Measurements from ENCODE around the gene SLC22A16.
"Not testable (repeated sequence)": the region's sequence is repeated elsewhere in the genome, so short reads cannot be mapped to it uniquely, and the experiment has no call there.

SLC22A16 gene

DNA sequence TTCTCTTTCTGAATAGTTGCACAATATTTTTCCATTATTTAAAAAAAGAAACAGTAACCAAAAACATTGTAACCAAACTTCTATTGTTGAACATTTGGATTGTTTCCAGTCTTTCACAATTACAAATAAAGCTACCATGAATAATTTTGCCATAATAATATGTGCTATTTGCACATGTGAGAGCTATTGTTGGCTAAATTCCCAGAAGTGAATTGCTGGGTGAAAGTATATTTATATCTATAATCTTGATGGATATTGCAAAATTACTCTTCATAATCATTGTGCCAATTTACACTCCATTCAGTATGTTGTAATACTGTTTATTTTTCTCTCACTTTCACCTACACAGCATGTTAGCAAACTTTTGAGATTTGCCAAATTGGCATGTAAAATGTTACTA, 36.6 kb upstream of the SLC22A16 start:
- Mint-ChIP-seq H3K4me3 (no peak overlapping the region), H3K27ac (no peak overlapping the region), H3K4me1 (no peaks in the 10 kb centered on the region), H3K27me3 (ENCODE audit: low read depth, poor library complexity) (peaks cover 4% of the 10 kb centered on the region), H3K36me3 (ENCODE audit: low read depth) (no peaks in the 10 kb centered on the region), H3K9me3 (peaks cover 6% of the 10 kb centered on the region)
- DNase-seq = no peak
- TF ChIP-seq, protein P1, sequence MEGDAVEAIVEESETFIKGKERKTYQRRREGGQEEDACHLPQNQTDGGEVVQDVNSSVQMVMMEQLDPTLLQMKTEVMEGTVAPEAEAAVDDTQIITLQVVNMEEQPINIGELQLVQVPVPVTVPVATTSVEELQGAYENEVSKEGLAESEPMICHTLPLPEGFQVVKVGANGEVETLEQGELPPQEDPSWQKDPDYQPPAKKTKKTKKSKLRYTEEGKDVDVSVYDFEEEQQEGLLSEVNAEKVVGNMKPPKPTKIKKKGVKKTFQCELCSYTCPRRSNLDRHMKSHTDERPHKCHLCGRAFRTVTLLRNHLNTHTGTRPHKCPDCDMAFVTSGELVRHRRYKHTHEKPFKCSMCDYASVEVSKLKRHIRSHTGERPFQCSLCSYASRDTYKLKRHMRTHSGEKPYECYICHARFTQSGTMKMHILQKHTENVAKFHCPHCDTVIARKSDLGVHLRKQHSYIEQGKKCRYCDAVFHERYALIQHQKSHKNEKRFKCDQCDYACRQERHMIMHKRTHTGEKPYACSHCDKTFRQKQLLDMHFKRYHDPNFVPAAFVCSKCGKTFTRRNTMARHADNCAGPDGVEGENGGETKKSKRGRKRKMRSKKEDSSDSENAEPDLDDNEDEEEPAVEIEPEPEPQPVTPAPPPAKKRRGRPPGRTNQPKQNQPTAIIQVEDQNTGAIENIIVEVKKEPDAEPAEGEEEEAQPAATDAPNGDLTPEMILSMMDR (IDR thresholded peaks at IDR 0.05) = no peak

DNA sequence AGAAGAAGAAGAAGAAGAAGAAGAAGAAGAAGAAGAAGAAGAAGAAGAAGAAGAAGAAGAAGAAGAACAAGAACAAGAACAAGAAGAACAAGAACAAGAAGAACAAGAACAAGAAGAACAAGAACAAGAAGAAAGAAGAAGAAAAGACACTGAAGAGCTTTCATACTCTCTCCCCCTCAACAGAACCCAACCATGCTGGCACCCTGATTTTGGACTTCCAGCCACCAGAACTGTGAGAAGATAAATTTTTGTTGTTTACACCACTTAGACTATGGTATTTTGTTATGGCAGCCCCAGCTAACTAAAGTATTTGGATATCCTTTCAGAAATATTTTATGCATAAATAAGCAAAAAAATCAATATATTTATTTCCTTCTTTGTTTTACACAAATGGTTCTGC, 36.1 kb upstream of the SLC22A16 start:
- not testable (repeated sequence) for H3K9me3 Mint-ChIP-seq; H3K36me3 Mint-ChIP-seq (ENCODE audit: low read depth); DNase-seq; H3K4me1 Mint-ChIP-seq; H3K27me3 Mint-ChIP-seq (ENCODE audit: low read depth, poor library complexity); H3K4me3 Mint-ChIP-seq; H3K27ac Mint-ChIP-seq

DNA sequence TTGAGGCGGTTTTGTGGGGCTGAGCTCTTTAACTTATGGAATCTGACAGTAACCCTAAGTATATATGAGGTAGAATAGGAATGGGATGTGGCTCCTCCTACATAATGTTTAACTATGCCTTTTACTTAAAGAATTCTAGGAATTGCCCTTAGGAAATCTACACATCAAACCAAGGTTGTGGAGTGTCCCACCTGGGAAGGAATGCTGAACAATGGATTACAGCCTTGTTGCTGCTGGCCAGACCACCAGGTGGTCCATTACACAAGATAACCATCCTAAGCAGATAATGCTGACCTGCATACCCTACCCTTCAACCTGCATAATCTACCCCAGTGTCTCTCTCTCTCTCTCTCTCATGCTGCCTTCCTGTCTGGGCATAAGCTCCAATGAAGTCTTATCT, 35.0 kb upstream of the SLC22A16 start:
- Mint-ChIP-seq H3K4me3 (no peak overlapping the region), H3K27ac (no peak overlapping the region), H3K27me3 (ENCODE audit: low read depth, poor library complexity) (peaks cover 4% of the 10 kb centered on the region), H3K9me3 (peaks cover 12% of the 10 kb centered on the region), H3K36me3 (ENCODE audit: low read depth) (no peaks in the 10 kb centered on the region), H3K4me1 (no peaks in the 10 kb centered on the region)
- TF ChIP-seq, protein P1 (IDR thresholded peaks at IDR 0.05) = no peak
- no peak for DNase-seq

DNA sequence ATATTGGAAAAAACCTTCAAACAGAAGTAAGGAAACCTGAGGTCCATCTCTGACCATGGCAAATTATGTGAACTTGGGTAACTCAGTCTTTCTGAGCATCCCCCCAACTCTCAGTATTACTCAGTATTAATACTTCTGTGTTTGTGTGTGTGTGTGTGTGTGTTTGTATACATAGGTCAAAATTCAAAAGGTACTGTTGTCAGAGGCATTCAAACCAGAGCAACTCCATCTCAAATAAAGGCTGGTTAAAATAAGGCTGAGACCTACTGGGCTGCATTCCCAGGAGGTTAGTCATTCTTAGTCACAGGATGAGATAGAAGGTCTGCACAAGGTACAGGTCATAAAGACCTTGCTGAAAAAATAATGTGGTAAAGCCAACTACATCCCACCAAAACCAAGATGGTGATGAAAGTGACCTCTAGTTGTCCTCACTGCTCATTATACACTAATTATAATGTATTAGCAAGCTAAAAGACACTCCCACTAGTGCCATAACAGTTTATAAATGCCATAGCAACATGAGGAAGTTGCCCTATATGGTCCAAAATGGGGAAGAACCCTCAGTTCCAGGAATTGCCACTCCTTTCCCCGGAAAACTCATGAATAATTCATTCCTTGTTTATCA, 33.3 kb upstream of the SLC22A16 start:
- TF ChIP-seq, protein P1 (IDR thresholded peaks at IDR 0.05) = no peak
- no peak overlapping the region for H3K27ac Mint-ChIP-seq
- no peaks in the 10 kb centered on the region for H3K36me3 Mint-ChIP-seq (ENCODE audit: low read depth)
- H3K4me3 Mint-ChIP-seq = no peak overlapping the region
- no peaks in the 10 kb centered on the region for H3K4me1 Mint-ChIP-seq
- no peak for DNase-seq
- peaks cover 7% of the 10 kb centered on the region for H3K27me3 Mint-ChIP-seq (ENCODE audit: low read depth, poor library complexity)
- H3K9me3 Mint-ChIP-seq = peaks cover 18% of the 10 kb centered on the region

DNA sequence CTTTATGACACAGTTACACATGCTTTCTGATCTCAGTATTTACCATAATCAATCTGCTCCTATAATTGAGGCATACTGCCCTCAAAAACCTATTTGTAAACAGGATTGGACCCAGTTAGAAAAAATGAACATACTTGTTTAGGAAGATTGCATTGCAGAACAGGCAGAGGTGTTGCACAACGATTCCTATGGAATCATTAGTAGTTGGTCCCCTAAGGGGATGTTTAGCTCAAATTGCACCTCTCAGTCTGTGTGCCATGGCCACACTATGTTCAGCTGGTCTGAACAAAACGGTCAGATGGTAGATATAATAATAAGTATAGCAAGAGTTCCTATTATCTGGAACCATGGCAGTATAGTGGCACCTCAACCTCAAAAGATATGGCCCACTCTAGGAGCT, 28.5 kb upstream of the SLC22A16 start:
- not testable (repeated sequence) for H3K4me3 Mint-ChIP-seq; H3K36me3 Mint-ChIP-seq (ENCODE audit: low read depth); H3K27ac Mint-ChIP-seq; DNase-seq; H3K4me1 Mint-ChIP-seq; H3K27me3 Mint-ChIP-seq (ENCODE audit: low read depth, poor library complexity)
- H3K9me3 Mint-ChIP-seq = peaks cover 23% of the 10 kb centered on the region

DNA sequence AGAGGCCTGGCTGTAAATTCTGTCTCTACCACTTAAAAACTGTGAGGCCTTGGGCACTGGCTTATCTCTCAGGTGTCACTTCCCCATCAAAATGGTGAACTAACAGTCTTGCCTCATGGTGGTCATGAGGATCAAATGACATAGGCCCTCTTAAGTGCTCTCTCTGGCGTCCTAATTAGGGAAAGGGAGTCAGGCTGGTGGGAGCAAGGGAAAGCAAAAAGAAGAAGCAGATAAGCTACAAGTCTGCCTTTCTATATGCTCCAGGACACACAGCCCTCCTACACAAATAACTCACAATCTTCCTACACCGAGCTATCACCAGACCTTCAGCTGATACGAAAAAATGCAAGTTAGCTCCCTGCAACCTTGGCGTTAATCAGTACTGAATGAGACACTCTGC, 19.5 kb upstream of the SLC22A16 start:
- Mint-ChIP-seq H3K4me1 (peaks cover 33% of the 10 kb centered on the region), H3K27me3 (ENCODE audit: low read depth, poor library complexity) (no peaks in the 10 kb centered on the region), H3K4me3 (peak overlapping the region; percentile 28), H3K36me3 (ENCODE audit: low read depth) (no peaks in the 10 kb centered on the region), H3K27ac (peak overlapping the region; percentile 83), H3K9me3 (peaks cover 31% of the 10 kb centered on the region)
- DNase-seq = no peak
- TF ChIP-seq, protein P1 (IDR thresholded peaks at IDR 0.05) = no peak

DNA sequence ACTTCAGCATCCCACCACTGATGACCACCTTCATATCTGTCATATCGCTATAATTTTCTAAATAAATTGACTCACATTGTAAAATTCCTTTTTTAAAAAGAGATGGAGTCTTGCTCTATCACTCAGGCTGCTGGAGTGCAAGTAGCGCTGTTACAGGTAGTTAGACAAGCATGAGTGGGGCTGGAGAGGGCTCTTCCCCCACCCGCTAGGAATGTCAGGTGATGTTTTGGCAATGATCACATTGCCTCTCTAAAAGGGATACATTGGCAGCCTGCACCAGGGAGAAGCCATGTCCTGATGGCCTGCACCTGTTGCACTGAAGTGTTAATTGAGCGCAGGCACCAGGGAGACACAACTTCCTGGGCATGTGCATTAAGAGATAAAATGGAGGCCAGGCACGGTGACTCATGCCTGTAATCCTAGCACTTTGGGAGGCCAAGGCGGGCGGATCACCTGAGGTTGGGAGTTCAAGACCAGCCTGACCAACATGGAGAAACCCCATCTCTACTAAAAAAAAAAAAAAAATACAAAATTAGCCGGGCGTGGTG, 16.9 kb upstream of the SLC22A16 start:
- peaks cover 4% of the 10 kb centered on the region for H3K27me3 Mint-ChIP-seq (ENCODE audit: low read depth, poor library complexity)
- peaks cover 33% of the 10 kb centered on the region for H3K4me1 Mint-ChIP-seq

More for the DNA sequence above, 16.9 kb upstream of the SLC22A16 start:
- TF ChIP-seq, protein P1 (IDR thresholded peaks at IDR 0.05) = no peak
- H3K9me3 Mint-ChIP-seq = peaks cover 12% of the 10 kb centered on the region
- no peaks in the 10 kb centered on the region for H3K36me3 Mint-ChIP-seq (ENCODE audit: low read depth)
- no peak overlapping the region for H3K27ac Mint-ChIP-seq
- no peak overlapping the region for H3K4me3 Mint-ChIP-seq
- DNase-seq = no peak
